HCT116 (cell line): ENCODE data around the gene EEF2. TPM values are rescaled to one million over a fixed set of nuclear protein-coding genes. Genes with fewer than 3 reads are reported as not detected.

ENCODE experiments used
- ATAC-seq: fragments of 200-7000 bp; cut with Tn5 transposase; 2 replicates; pipeline ENCODE4 v1.9.1; 2020; ENCODE audit warnings: mild to moderate bottlenecking, moderate library complexity
- BruUV-seq: library from RNA; stranded (reverse); fragments of 400-500 nt; replicated peaks from 2 replicates; lab custom pipeline; 2021; lab: Mats Ljungman, UMichigan
- CTCF ChIA-PET: fragments of 300-600 bp; sonication (Branson Sonifier 250); formaldehyde crosslinking; loops from one replicate; lab custom pipeline; 2021; ENCODE audit warnings: antibody characterized with exemption; lab: Charles Lee
- POLR2A ChIA-PET: fragments of 300-600, 350-600 bp; sonication (Branson Sonifier 250); formaldehyde crosslinking; loops from one replicate; lab custom pipeline; 2021; ENCODE audit warnings: antibody characterized with exemption; lab: Charles Lee
- RAD21 ChIA-PET, 2 experiments: fragments of 300-600 bp; sonication (Branson Sonifier 250); formaldehyde crosslinking; loops; one replicate each; lab custom pipeline; 2023; ENCODE audit warnings: low total read pairs in 2 of 2; ENCODE audit not compliant: uncharacterized antibody in 2 of 2, unreplicated experiment in 2 of 2, low non-redundant PET in 1 of 2; lab: Charles Lee
- DNase-seq: peaks from one replicate; pipeline ENCODE4 v3.0.0-alpha.2; 2010; ENCODE audit warnings: low read depth, low spot score
- H2AFZ ChIP-seq: fragments of 200-600 bp; shearing (Covaris generic), sonication (generic); 2 replicates; pipeline ENCODE4 v1.6.1; 2017; ENCODE audit warnings: low read depth, mixed run types, mixed read lengths, antibody characterized with exemption, low read length; ENCODE audit not compliant: poor library complexity, severe bottlenecking
- H3K27ac ChIP-seq: 2 replicates; pipeline ENCODE4 v1.5.1; 2012; ENCODE audit warnings: low read depth, low read length
- H3K27me3 ChIP-seq: fragments of 200-600 bp; sonication (generic); 2 replicates; pipeline ENCODE4 v1.6.1; 2016; ENCODE audit warnings: mixed run types, low read length, mixed read lengths; ENCODE audit not compliant: insufficient read depth
- H3K36me3 ChIP-seq, 2 experiments: fragments of 200-500 bp in 1 of 2; fragments of 200-600 bp in 1 of 2; sonication (Bioruptor generic) in 1 of 2; sonication (generic) in 1 of 2; 2 replicates each; pipeline versions ENCODE4 v1.5.1 to v1.6.1; 2014 to 2016; ENCODE audit warnings: low read length in 2 of 2, inconsistent platforms in 1 of 2, mixed read lengths in 1 of 2, mixed run types in 1 of 2; ENCODE audit not compliant: insufficient read depth in 2 of 2, control insufficient read depth in 1 of 2
- H3K4me1 ChIP-seq, 2 experiments: fragments of 200-600 bp in 1 of 2; sonication (generic) in 1 of 2; 2 replicates each; pipeline versions ENCODE4 v1.5.1 to v1.6.1; 2012 to 2017; ENCODE audit warnings: low read length in 2 of 2, inconsistent platforms in 1 of 2, mild to moderate bottlenecking in 1 of 2, mixed read lengths in 1 of 2, mixed run types in 1 of 2, moderate library complexity in 1 of 2; ENCODE audit not compliant: insufficient read depth in 2 of 2, control insufficient read depth in 1 of 2
- H3K4me2 ChIP-seq: fragments of 200-600 bp; sonication (generic); 2 replicates; pipeline ENCODE4 v1.6.1; 2017; ENCODE audit warnings: mixed run types, low read length, mixed read lengths
- H3K4me3 ChIP-seq, 2 experiments: fragments of 200-600 bp in 1 of 2; sonication (generic) in 1 of 2; replicated peaks in 1 of 2; 2 replicates each; pipeline ENCODE4 v1.5.1; 2011 to 2016; ENCODE audit warnings: low read length in 2 of 2, control low read depth in 1 of 2, low read depth in 1 of 2, mild to moderate bottlenecking in 1 of 2, mixed read lengths in 1 of 2, mixed run types in 1 of 2
- H3K79me2 ChIP-seq: fragments of 200-600 bp; sonication (generic); 2 replicates; pipeline ENCODE4 v1.6.1; 2017; ENCODE audit warnings: mild to moderate bottlenecking, mixed run types, low read length, moderate library complexity, mixed read lengths; ENCODE audit not compliant: insufficient read depth
- H3K9ac ChIP-seq: fragments of 200-600 bp; sonication (generic); 2 replicates; pipeline ENCODE4 v1.6.1; 2016; ENCODE audit warnings: low read length, mixed read lengths
- H3K9me2 ChIP-seq: fragments of 200-600 bp; sonication (generic), shearing (Covaris generic); 2 replicates; pipeline ENCODE4 v1.6.1; 2017; ENCODE audit warnings: mixed run types, mild to moderate bottlenecking, moderate library complexity; ENCODE audit not compliant: insufficient read depth
- H3K9me3 ChIP-seq, 2 experiments: fragments of 200-500 bp in 1 of 2; fragments of 200-600 bp in 1 of 2; sonication (Bioruptor generic) in 1 of 2; sonication (generic) in 1 of 2; 2 replicates each; pipeline ENCODE4 v1.6.1; 2014 to 2017; ENCODE audit warnings: low read length in 2 of 2, mixed read lengths in 2 of 2, inconsistent platforms in 1 of 2, low read depth in 1 of 2, mild to moderate bottlenecking in 1 of 2, mixed run types in 1 of 2, moderate library complexity in 1 of 2; ENCODE audit not compliant: control insufficient read depth in 1 of 2, insufficient read depth in 1 of 2
- H4K20me1 ChIP-seq: fragments of 200-600 bp; sonication (generic), shearing (Covaris generic); 2 replicates; pipeline ENCODE4 v1.6.1; 2017; ENCODE audit warnings: mixed run types, mild to moderate bottlenecking, moderate library complexity; ENCODE audit not compliant: insufficient read depth
- CBX3 ChIP-seq: IDR thresholded peaks from 2 replicates; pipeline ENCODE4 v1.6.1; 2012; ENCODE audit warnings: low read depth
- CEBPB ChIP-seq: IDR thresholded peaks from 2 replicates; pipeline ENCODE4 v1.6.1; 2012; ENCODE audit warnings: low read depth
- EGR1 ChIP-seq: IDR thresholded peaks from 2 replicates; pipeline ENCODE4 v1.6.1; 2012; ENCODE audit warnings: low read depth
- EZH2 ChIP-seq: fragments of 200-600 bp; sonication (generic); IDR thresholded peaks from 2 replicates; pipeline ENCODE4 v1.6.1; 2017; ENCODE audit warnings: antibody characterized with exemption, mixed run types
- MAX ChIP-seq: IDR thresholded peaks from 2 replicates; pipeline ENCODE4 v1.6.1; 2012
- POLR2A ChIP-seq: IDR thresholded peaks from 2 replicates; pipeline ENCODE4 v1.7.0; 2011; ENCODE audit warnings: borderline replicate concordance; ENCODE audit not compliant: insufficient read depth, insufficient read length; ENCODE audit errors: extremely low read depth
- POLR2AphosphoS5 ChIP-seq: IDR thresholded peaks from 2 replicates; pipeline ENCODE4 v1.6.1; 2011; ENCODE audit warnings: mild to moderate bottlenecking, low read depth, low read length, moderate library complexity
- RAD21 ChIP-seq: IDR thresholded peaks from 2 replicates; pipeline ENCODE4 v1.6.1; 2012; ENCODE audit warnings: low read depth, mild to moderate bottlenecking
- SIN3A ChIP-seq: IDR thresholded peaks from 2 replicates; pipeline ENCODE4 v1.6.1; 2012; ENCODE audit warnings: low read depth
- SP1 ChIP-seq: IDR thresholded peaks from 2 replicates; pipeline ENCODE4 v1.6.1; 2012; ENCODE audit warnings: low read depth
- SRF ChIP-seq: IDR thresholded peaks from 2 replicates; pipeline ENCODE4 v1.6.1; 2012; ENCODE audit warnings: low read depth
- YY1 ChIP-seq: IDR thresholded peaks from 2 replicates; pipeline ENCODE4 v1.6.1; 2011; ENCODE audit warnings: low read length, low read depth, moderate library complexity, mild to moderate bottlenecking; ENCODE audit not compliant: insufficient replicate concordance; ENCODE audit errors: extremely low read depth
- ZNF274 ChIP-seq: fragments of 200-500 bp; sonication (Bioruptor generic); IDR thresholded peaks from 2 replicates; pipeline ENCODE4 v1.6.1; 2014; ENCODE audit warnings: mild to moderate bottlenecking, low read depth, low read length, inconsistent platforms
- intact Hi-C: fragments of 100-400 bp; cut with micrococcal nuclease; formaldehyde crosslinking; loops from 2 replicates; pipeline ENCODE4 v1.10.0; 2022
- total RNA-seq: library from RNA; stranded (reverse); gene quantifications from one replicate; pipeline ENCODE4 v1.2.1, GENCODE V29; 2021; ENCODE audit not compliant: unreplicated experiment
- TF ChIP-seq, protein P1 (sequence below): IDR thresholded peaks from 2 replicates; pipeline ENCODE4 v1.6.1; 2011; ENCODE audit warnings: mild to moderate bottlenecking, low read length, moderate library complexity; ENCODE audit not compliant: insufficient replicate concordance; ENCODE audit errors: extremely low read depth
- TF ChIP-seq, protein P2 (sequence below): IDR thresholded peaks from 2 replicates; pipeline ENCODE4 v1.6.1; 2012
- TF ChIP-seq, protein P3 (sequence below), 3 experiments: fragments of 200-600 bp in 1 of 3; sonication (generic) in 1 of 3; IDR thresholded peaks in 2 of 3; conservative IDR thresholded peaks in 1 of 3; 2 replicates each; pipeline ENCODE4 v1.5.1; 2012 to 2017; ENCODE audit warnings: low read depth in 2 of 3, low read length in 2 of 3, antibody characterized with exemption in 1 of 3, borderline replicate concordance in 1 of 3, control low read depth in 1 of 3, mild to moderate bottlenecking in 1 of 3, mixed read lengths in 1 of 3, mixed run types in 1 of 3, moderate library complexity in 1 of 3; ENCODE audit not compliant: insufficient read depth in 1 of 3
- TF ChIP-seq, protein P4 (sequence below): IDR thresholded peaks from 2 replicates; pipeline ENCODE4 v1.6.1; 2012; ENCODE audit warnings: low read depth

Gene EEF2
- total RNA-seq, 1 experiment from 2014 or later: 3,796 TPM

GRCh38 chr19:4029247-4029614, 44.0 kb upstream of the EEF2 start:
- CTCF ChIA-PET: no interaction called here
- RAD21 ChIA-PET: no interaction called here

More at GRCh38 chr19:4029247-4029614, 44.0 kb upstream of the EEF2 start:
- H3K4me3 ChIP-seq: no peak overlapping the region
- POLR2A ChIA-PET: no interaction called here
- no peak overlapping the region for H2AFZ ChIP-seq
- no peaks in the 10 kb centered on the region for H4K20me1 ChIP-seq
- no peaks in the 10 kb centered on the region for H3K4me1 ChIP-seq
- no peak overlapping the region for H3K27ac ChIP-seq
- intact Hi-C loops: no loop called here
- H3K9me2 ChIP-seq: no peaks in the 10 kb centered on the region
- no peaks in the 10 kb centered on the region for H3K79me2 ChIP-seq
- H3K9me3 ChIP-seq: no peaks in the 10 kb centered on the region
- no peaks in the 10 kb centered on the region for H3K27me3 ChIP-seq
- H3K4me2 ChIP-seq: no peak overlapping the region
- BruUV-seq: no TSS peak
- H3K36me3 ChIP-seq: peaks cover 4 to 12% of the 10 kb centered on the region in 2 experiments
- TF ChIP-seq MAX (no peak), RAD21 (no peak), POLR2AphosphoS5 (no peak), YY1 (no peak), SIN3A (no peak), CEBPB (no peak), SRF (no peak), ZNF274 (no peak), EZH2 (no peak), SP1 (no peak), POLR2A (no peak), CBX3 (no peak), EGR1 (no peak)
- TF ChIP-seq, protein P1, sequence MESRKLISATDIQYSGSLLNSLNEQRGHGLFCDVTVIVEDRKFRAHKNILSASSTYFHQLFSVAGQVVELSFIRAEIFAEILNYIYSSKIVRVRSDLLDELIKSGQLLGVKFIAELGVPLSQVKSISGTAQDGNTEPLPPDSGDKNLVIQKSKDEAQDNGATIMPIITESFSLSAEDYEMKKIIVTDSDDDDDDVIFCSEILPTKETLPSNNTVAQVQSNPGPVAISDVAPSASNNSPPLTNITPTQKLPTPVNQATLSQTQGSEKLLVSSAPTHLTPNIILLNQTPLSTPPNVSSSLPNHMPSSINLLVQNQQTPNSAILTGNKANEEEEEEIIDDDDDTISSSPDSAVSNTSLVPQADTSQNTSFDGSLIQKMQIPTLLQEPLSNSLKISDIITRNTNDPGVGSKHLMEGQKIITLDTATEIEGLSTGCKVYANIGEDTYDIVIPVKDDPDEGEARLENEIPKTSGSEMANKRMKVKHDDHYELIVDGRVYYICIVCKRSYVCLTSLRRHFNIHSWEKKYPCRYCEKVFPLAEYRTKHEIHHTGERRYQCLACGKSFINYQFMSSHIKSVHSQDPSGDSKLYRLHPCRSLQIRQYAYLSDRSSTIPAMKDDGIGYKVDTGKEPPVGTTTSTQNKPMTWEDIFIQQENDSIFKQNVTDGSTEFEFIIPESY: no peak
- TF ChIP-seq, protein P2, sequence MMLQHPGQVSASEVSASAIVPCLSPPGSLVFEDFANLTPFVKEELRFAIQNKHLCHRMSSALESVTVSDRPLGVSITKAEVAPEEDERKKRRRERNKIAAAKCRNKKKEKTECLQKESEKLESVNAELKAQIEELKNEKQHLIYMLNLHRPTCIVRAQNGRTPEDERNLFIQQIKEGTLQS: no peak
- TF ChIP-seq, protein P3, sequence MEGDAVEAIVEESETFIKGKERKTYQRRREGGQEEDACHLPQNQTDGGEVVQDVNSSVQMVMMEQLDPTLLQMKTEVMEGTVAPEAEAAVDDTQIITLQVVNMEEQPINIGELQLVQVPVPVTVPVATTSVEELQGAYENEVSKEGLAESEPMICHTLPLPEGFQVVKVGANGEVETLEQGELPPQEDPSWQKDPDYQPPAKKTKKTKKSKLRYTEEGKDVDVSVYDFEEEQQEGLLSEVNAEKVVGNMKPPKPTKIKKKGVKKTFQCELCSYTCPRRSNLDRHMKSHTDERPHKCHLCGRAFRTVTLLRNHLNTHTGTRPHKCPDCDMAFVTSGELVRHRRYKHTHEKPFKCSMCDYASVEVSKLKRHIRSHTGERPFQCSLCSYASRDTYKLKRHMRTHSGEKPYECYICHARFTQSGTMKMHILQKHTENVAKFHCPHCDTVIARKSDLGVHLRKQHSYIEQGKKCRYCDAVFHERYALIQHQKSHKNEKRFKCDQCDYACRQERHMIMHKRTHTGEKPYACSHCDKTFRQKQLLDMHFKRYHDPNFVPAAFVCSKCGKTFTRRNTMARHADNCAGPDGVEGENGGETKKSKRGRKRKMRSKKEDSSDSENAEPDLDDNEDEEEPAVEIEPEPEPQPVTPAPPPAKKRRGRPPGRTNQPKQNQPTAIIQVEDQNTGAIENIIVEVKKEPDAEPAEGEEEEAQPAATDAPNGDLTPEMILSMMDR (IDR thresholded peaks at IDR 0.05 in 2 of 3, conservative IDR thresholded peaks at IDR 0.05 in 1 of 3; ENCODE audit: borderline replicate concordance in 1 of 3, insufficient read depth in 1 of 3, low read depth in 2 of 3, low read length in 2 of 3): no peak
- TF ChIP-seq, protein P4, sequence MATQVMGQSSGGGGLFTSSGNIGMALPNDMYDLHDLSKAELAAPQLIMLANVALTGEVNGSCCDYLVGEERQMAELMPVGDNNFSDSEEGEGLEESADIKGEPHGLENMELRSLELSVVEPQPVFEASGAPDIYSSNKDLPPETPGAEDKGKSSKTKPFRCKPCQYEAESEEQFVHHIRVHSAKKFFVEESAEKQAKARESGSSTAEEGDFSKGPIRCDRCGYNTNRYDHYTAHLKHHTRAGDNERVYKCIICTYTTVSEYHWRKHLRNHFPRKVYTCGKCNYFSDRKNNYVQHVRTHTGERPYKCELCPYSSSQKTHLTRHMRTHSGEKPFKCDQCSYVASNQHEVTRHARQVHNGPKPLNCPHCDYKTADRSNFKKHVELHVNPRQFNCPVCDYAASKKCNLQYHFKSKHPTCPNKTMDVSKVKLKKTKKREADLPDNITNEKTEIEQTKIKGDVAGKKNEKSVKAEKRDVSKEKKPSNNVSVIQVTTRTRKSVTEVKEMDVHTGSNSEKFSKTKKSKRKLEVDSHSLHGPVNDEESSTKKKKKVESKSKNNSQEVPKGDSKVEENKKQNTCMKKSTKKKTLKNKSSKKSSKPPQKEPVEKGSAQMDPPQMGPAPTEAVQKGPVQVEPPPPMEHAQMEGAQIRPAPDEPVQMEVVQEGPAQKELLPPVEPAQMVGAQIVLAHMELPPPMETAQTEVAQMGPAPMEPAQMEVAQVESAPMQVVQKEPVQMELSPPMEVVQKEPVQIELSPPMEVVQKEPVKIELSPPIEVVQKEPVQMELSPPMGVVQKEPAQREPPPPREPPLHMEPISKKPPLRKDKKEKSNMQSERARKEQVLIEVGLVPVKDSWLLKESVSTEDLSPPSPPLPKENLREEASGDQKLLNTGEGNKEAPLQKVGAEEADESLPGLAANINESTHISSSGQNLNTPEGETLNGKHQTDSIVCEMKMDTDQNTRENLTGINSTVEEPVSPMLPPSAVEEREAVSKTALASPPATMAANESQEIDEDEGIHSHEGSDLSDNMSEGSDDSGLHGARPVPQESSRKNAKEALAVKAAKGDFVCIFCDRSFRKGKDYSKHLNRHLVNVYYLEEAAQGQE: no peak
- TF ChIP-seq, all 23 proteins: peak for 0
- H3K9ac ChIP-seq: no peak overlapping the region
- DNase-seq (no peak), ATAC-seq (no peak)
